ENCODE measurements around the gene ZNF134.

DNA sequence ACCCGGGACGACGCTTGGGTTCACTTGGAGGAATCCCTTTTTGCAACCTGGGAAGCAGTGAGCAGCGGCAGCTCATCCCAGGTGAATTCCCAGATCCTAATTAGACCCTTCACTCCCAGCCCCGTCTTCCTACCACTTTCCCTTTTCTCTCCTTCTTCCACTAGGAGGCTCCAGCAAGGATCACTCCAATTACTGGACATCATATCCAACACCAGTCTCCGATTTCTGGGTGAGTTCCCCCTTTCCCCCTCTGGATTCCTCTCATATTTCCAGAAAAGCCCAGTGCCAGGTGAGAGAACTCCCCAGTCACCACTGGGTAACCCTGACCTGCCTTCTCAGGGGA, 37.6 kb downstream of the ZNF134 start:
- TF ChIP-seq POLR2A (IDR thresholded peaks at IDR 0.05; ENCODE audit: low read depth, low read length) (no peak), TAF1 (IDR thresholded peaks at IDR 0.05; ENCODE audit: low read depth, low read length) (no peak), POLR2AphosphoS5 (IDR thresholded peaks at IDR 0.05; ENCODE audit: low read depth, low read length) (no peak), SPI1 (IDR thresholded peaks at IDR 0.05; ENCODE audit: low read depth, low read length) (no peak), PAX5 (IDR thresholded peaks at IDR 0.05; ENCODE audit: insufficient read depth, low read length, severe bottlenecking) (no peak)
